Prostate gland (tissue), 2 donors: Measurements from ENCODE around the gene RNF149.

Source experiments
- POLR2A ChIP-seq: fragments of 450-650 bp; IDR thresholded peaks from one replicate; pipeline ENCODE4 v1.6.1; 2016; ENCODE audit warnings: antibody characterized with exemption, mild to moderate bottlenecking
- TF ChIP-seq, protein P1 (sequence below), 4 experiments: fragments of 200-600 bp in 2 of 4; fragments of 450-650 bp in 2 of 4; sonication (generic) in 2 of 4; IDR thresholded peaks; 1 replicate in 3 of 4; 2 replicates in 1 of 4; pipeline ENCODE4 v1.5.1; 2016 to 2019; ENCODE audit warnings: antibody characterized with exemption in 4 of 4, mild to moderate bottlenecking in 2 of 4, moderate library complexity in 2 of 4

DNA sequence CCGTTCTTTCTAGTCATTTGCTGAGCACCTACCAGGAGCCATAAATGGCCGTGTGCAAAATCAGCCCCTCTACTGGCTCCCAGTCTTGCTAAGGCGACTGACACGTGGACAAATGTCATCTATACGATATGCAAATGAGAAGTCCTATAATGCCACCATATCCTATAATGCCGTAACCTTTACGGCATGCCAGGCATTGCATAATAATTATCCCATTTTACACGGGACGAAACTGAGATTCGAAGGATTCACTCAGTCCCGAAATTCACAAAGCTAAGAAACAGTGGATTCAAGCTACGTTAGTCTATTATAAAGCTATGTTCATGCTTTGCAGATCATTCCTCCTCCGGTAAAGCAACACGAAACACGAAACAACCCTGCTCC is 34.1 kb upstream of the RNF149 start:
- TF ChIP-seq, protein P1, sequence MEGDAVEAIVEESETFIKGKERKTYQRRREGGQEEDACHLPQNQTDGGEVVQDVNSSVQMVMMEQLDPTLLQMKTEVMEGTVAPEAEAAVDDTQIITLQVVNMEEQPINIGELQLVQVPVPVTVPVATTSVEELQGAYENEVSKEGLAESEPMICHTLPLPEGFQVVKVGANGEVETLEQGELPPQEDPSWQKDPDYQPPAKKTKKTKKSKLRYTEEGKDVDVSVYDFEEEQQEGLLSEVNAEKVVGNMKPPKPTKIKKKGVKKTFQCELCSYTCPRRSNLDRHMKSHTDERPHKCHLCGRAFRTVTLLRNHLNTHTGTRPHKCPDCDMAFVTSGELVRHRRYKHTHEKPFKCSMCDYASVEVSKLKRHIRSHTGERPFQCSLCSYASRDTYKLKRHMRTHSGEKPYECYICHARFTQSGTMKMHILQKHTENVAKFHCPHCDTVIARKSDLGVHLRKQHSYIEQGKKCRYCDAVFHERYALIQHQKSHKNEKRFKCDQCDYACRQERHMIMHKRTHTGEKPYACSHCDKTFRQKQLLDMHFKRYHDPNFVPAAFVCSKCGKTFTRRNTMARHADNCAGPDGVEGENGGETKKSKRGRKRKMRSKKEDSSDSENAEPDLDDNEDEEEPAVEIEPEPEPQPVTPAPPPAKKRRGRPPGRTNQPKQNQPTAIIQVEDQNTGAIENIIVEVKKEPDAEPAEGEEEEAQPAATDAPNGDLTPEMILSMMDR (IDR thresholded peaks at IDR 0.05) = no peak
- TF ChIP-seq POLR2A = no peak
